NCI-H1417 treated with DMSO at 0.1 percent for 48 hours (cell line): ENCODE results near the gene OSBPL5.

ENCODE experiments used
- DNase-seq: peaks from one replicate; lab custom pipeline; 2025; lab: John Stamatoyannopoulos, UW

The OSBPL5 gene

DNA sequence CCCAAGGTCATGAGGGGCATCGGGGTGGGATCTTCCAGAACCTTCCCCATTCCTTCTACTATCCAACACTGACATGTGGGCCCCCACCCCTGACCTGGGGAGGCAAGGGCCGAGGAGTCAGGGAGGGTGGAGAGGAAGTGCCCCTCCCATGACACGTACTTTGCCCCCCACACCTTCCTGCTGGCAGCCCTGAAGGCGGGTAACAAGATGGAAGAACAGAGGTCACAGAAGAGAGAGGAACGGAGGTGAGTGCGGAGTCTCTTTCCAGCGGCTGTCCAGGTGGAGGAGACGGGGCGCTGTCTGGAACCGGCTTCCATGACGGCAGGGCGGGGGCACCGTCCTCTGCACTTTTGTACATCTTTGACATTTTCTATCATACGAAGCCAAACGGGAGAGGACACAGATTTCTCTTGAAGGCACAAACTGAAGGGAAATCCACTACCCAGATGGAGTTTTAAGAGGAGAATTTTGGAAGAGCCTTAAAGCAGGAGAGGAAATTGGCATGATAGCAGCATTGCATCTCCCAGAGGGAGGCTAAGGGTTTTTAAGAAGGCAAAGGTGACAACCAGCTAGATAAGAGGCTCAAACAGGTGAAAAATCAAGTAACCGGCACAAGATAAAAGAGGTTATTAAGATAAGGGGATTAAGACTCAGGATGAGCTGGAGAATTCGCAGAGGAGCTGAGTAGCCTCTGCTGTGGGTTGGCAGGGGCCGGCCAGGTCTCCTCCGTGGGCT is 16.7 kb downstream of the OSBPL5 start:
- DNase-seq = no peak

DNA sequence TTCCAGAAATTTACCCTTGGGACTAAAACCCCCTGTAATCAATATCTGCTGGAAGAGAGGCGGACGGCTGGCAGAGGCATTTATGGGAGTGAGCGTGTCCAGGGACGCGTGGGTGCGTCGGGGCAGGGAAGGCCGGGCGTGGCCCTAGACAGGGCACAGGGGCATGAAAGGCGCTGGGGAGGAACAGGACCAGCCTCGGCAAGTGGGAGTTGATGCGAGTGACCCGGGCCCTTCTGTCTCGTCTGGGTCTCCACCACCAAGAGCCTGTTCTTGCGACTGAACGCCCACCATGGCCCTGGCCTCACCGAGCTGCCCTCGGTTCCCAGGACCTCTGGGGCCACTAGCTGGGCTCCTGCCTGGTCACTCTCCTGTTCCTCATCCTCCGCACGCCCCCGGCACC is 17.5 kb downstream of the OSBPL5 start:
- no peak for DNase-seq

DNA sequence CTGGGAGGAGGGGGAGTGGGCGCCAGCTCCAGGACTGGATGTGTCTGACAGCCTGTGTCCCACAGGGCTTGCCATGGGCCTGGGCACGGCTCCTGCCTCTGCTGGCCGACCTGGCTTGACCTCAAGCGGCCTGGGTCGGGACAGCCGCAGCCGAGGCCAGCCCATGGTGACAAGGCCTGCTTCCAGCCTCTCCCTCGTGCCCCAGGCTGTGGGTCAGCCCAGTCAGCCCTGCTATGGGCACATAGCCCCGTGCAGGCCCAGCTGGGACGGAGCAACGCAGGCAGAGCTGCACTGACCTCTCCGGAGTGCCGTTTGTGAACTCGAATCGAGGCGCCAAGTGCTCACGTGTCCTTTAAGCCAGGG is 17.9 kb downstream of the OSBPL5 start:
- DNase-seq = no peak

DNA sequence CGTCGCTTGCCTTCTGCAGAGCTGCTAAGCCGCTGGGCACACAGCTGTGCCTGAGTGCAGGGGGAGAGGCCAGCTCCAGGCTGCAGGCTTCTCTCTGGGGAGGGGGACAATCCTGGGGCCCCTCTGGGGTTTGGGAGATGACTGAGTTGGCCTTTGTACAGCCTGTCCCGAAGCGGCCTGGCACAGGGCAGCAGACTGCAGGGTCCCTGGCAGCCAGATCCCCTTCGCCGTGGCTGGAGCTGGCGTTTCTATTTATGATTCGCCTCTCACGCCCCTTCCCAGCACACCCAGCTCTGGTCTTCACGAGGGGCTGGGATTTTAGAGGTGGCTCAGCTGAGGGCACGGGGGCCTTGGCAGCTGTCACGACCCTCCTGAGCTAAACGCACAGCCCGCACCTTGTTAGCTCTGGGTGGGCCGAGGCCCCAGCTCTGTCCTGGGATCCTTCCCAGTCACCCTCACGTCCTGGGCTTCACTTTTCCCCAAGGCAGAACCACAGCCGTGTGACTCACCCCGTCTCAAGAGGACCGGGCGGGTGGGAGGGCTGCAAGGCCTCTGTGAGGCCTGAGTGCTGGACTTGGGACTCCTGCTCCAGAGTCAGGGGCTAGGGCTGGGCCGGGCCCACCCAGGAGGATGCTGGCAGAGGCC is 18.4 kb downstream of the OSBPL5 start:
- no peak for DNase-seq

DNA sequence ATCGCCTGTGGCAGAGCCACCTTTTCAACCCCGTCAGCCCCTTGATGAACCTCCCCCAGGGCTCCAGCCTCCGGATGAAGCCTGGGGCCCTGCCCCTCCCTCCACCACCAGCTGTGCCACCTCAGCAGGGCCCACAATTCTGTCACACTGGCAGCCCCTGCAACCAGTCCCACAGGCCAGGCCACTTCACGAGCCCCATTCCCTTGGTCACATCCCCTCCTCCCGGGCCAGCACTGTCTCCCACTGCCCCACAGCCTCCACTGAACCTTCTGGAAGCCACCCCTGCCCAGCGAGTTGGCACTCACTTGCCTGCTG is 19.9 kb downstream of the OSBPL5 start:
- no peak for DNase-seq

DNA sequence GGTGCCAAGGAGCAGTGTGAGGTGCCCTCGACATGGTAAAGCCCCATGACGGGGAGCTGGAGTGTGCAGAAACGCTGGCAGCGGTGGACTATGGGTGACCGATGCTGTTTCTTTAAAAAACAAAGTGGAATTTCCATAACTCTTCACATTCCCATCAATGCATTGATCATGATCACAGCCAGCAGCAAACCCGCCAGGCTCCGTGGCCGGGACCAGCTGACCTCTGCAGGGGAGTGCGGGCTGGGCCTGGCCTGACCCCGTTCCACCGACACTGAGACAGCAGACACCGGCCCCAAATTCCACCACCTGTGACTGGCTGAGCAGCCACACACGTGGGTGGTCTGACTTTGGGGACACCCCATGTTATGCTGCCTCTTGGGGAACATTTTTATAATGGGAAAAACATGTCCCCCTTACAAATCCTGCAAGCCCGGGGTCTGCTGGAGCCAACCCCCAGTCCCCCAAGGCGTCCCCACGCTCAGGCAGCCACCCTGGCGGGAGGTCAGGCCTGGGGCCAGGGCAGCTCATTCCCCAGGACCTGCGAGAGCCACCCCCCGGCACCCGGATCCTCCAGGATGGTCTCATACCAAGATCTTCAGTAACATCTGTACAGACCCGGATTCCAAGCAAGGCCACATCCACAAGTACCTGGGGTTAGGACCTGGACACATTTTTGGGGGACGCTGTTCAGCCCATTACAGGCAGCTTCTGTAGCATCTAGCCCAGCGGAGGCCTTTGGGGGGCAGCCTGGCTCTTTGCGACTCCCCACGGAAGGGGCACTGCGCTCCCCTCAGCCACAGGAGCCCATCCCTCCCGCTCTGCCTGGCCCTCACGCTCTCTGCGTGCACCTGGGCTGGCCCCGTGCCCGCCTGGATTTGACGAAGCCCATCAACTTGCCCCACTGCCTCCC is 20.6 kb downstream of the OSBPL5 start:
- no peak for DNase-seq

DNA sequence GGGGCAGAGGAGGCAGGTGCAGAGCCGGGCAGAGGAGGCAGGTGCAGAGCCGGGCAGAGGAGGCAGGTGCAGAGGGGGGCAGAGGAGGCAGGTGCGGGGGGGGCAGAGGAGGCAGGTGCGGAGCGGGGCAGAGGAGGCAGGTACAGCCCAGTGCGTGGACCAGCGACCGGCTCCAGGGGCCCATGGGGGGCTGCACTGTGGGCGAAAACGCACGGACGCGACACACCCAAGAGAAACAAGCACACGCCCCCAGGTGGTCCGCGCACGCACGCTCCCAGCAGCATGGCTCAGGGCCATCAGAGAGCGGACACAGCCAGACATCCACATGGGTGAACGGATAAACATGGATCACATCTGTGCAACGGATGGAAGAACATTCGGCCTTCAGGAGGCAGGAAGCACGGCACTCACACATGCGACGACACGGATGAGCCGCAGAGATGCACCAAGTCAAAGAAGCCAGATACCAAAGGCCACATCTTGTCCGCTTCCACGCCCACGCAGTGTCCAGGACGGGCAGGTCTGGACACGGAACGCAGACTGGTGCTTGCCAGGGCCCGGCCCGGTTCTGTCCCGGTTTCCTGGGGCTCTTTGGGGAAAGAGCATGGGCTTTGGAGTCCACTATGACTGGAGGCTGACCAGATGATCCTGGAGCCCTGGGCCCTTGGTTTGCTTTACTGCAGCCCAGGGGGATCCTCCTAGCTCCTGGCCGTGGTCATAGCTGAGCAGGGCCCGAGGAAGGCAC is 21.8 kb downstream of the OSBPL5 start:
- no peak for DNase-seq

DNA sequence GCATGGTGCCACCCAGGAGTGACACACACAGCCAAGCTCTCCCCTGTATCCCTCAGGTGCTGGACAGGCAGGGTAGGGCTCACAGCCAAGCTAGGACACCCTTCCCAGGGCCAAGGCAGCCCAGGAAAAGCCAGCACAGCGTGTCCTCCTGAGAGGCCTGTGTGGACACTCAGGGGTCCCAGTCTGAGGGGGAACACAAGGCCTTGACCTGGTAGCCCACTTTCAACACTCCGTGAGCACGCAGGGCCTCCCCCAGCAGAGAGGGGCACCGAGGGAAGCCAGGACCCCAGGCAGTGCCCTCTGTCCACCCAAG is 24.9 kb downstream of the OSBPL5 start:
- DNase-seq = no peak

DNA sequence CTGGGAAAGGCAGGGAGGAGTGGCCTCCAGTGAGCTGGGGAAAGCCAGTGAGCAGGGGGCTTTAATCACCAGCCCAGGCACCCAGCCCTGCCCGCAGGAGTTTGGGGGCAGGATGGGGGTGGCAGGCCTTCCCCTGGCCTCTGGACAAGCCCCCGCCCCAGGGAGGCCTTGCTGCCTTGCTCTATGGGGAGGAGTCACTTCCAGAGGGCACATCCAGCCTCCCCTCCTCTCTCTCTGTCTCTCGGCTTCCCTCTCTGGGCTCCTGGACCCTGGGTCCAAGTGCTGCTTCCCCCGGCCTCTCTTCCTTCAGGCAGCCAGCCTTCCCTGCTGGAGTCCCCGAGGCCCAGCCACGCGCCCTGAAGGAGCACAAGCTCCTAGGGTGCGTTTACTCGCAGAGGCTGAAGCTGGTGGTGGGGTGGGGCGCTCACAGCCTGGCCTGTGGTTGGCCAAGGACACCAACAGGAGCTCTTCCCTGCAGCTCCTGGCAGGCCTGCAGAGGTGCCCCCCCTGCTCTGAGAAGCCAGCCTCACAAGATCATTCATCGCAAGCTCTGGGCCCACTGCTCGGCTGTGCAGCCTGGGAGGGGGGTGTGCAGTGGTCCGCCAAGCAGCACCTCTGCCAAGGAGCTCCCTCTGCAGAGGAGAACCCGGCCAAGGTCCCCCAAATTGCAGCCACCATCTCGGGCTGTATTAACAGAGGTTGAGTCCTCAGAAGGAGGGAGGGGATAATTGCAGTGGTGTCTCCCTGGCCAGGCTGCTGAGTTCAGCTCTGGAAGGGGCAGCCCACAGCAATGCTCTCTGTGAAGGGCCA is 25.4 kb downstream of the OSBPL5 start:
- no peak for DNase-seq

DNA sequence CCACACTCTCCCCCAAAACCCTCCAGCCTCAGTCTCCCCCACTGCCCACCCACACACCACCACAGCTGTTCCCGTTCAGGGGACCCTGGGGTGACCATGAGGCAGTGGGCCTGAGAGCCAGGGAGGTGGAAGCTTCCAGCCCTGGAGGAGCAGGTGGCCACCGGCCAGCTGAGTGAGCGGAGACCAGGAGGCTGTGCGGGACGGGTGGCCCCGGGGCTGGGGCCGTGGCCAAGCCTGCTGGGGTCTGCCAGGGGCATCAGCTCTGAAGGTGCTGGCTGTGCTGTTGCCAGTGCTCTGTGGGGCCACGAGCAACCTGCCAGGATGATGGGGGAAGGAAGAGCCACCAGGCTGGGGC is 26.0 kb downstream of the OSBPL5 start:
- no peak for DNase-seq

DNA sequence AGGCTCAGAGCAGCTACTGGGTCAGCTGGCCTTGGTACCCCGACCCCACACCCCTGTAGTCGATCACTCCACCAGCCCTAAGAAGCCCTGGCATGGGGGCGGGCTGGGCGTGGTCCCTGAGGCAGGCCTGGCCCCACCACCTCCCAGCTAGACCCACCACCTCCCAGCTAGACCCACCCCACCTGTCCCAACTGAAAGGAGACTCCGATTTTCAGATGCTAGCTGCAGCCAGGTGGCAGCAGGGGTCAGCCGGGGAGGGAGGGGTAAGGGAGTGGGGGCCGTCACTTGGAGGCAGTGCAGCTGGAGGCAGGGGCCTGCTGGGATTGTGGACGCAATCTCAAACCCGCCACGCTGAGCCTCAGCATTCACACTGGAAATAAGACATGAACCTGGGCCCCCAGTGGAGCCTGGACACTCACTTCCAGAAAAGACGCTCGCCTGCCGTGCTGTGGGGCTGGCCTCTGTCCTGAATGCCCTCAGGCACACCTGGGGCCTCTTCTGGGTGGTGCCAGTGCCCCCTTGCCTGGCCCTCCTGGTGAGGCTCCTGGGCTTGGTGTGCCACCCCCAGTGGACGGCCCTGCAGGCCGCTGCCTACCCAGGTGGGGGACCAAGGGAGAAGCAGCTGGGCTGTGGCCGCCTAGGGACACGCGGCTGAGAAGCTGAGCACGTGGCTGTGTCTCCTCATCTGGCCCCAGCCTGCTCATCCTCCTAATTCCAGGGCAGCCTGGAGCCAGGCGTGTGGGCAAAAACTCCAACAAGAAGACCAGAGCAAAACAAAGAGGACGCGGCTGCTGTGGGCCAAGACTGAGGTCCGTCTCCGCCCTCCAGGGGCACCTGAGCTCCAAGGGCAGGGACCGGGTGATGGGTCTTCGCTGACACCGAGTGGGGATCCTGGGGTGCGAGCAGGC is 26.7 kb downstream of the OSBPL5 start:
- DNase-seq = no peak

DNA sequence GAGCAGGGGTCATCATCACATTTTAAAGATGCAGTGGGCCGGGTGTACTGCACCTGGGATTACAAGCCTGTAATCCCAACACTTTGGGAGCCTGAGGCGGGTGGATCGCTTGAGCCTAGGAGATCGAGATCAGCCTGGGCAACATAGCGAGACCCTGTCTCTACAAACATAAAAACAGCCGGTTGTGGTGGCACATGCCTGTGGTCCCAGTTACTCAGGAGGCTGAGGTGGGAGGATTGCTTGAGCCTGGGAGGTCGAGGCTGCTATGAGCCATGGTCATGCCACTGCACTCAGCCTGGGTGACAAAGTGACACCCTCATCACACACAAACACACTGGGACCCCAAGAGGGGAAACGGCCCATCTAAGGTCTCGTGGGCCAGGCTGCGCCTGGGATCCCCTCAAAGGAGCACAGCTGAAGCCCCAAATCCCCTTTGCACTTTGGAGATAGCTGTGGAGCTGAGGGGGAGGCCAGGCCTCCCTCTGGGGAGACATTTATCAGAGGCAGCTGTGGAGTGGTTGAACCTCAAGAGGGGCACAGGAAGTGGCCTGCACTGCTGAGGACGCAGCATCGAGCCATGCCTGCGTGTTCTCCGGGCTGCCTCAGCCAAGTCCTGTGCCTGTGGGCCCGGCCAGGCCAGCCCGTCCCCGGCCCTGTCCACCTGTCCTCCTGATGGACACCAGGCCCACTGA is 27.5 kb downstream of the OSBPL5 start:
- DNase-seq = no peak

DNA sequence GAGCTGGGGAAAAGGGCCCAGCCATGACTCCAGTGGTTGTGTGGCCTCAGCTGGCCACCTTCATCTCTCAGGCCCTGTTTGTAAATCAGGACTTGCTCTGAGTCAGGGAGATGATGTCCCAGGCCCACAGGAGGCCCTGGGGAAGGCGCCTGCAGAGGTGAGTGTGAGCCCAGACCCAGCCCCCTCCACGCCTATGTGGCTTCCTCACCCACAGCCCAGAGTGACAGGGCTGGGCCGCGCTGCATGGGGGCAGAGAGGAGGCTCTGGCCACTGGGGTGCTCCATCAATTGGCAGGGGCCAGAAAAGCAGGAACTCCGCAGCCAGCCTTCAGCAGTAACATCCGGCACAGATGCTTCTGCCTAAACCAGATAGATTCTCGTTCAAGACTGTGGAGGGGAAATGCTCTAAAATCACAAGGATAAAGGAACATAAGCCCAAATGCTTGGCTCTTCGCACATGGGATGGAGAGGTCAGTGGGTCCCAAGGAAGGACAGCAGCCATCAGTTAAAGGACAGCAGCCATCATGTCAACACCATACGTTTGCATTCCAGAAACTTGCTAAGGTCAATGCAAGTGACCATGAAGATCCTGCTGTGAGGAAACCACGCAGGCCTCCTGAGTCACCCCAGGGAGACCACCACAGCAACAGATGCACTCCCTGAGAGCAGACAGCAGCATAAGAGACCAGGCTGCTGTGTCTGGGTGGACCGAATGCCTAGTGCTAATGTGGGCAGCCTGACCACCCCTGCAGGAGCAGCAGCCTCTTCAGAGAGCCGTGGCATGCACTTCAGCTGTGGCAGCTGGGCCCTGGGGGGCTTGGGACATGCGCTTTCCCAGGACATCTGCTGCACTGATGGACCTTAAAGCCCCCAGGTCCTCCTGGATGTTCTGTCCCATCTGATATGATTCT is 28.3 kb downstream of the OSBPL5 start:
- DNase-seq = no peak

DNA sequence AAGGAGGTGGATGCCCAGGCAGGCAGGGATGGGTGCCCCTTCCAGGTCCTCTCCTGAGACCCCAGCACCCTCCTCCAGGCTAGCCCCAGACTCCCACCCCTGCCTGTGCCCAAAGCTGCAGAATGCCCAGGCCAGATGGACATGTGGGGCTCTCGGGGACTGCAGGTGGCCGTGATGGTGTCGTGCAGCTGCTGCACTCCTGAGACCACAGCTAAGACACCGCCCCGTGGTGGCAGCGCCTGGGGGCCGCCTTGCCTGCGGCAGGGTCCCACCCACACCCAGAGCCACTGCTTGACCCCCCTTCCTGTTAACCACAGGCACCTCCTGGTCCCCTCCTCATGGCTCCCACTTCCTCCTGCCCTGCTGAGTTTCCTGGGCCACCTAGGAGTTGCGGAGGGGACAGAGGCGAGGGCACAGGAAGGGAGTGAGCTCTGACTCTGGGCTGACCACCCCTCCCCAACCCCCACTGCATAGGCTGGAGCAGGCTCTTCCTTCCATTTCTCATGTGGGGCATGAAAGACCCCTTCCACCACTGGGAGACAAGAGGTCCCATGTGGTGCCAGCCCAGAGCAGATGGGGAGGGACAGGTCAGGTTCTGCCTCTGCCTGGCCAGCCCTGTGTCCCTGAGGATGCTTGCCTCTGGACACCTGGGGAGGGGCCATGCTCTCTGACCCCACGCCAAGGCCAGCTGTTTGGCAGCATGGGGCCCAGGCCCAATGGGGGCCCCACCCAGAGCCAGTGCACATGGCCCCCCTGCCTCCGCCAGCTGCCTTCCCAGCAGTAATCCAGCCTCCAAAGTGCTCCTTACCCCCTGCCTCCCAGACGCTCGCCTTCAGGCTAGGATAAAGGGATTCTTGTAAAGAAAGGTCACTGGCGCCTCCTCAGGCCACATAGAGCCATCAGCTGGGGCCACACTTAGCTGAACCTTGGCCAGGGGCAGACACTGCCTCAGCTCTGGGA is 29.3 kb downstream of the OSBPL5 start:
- DNase-seq = no peak

DNA sequence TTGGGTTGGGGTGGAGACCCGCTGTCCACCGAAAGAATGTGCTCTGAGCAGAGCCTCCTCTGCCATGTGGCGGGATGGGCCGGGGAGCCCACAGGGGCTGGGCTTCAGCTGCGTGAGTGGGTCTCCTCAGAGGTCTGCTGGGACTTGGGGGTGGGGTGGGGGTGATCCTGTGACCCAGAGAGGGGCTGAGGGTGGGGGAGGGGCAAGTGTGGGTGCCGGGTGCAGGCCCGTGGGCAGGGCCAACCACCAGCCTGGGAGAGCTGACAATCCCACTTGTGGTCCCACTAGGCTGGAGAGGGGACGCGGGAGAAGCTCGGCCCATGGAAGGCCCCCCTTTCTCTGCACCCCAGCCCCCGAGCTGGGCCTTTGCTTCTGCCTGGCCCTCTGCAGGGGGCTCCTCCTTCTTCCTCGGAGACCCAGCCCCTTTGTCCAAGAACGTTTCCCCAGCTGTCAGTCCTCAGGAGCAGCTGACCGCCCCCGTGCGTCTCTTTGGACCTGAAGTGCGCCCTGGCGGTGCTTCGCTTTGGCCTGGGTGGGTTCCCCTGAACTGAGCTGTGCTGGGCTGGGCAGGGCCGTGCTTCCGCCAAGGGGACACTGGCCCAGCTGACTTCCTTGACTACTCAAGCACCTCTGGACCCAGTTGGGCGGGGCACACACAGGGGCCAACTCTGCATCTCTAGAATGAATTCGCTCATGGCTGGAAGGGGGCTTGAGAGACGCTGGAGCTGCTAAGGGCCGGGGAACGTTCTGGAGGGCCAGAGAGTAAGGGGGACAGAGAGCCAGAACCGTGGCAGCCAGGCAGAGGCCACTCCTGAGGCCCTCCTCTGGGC is 30.2 kb downstream of the OSBPL5 start:
- DNase-seq = no peak

DNA sequence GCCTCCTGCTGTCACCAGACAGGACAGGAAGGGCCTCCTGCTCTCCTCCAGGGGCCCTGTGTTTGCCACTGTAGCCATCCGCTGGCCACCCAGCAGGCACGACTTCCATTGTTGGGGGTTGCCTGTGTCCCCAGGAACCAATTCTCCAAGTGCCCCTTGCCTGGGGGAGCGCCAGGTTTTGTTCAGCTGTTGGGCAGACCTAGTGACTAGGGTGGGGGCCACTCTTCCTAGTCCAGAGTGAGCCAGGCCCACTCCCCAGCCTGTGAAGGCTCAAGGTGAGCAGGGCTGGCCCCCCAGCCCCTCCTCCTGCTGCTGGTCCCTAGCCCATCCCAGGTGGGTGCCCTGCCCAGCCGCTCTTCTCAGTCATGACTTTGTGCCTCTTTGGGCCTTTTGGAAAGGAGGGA is 30.9 kb downstream of the OSBPL5 start:
- DNase-seq = no peak
